Measurements from ENCODE around the gene CCDC88A.
"Not testable (repeated sequence)": the region's sequence is repeated elsewhere in the genome, so short reads cannot be mapped to it uniquely, and the experiment has no call there.

The CCDC88A gene

DNA sequence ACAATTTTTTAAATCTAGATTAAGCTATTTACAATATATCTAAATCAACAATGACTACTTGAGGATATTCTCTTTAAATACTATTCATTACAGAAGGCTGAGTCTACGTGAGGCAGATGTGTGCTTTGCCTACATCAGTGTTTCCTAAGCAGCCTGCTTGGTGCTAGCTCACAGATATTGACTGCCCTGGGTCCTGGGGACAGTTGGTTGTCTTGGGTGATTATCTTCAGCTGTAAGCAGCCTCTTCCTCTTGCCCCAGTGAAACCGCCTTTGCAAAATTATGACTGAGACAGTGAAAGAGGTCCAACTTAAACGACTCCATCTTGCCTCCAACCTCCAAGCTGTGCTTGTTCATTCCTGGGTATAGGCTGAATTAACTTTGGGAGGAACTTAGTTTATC is 39.6 kb upstream of the CCDC88A start:
- TF ChIP-seq MYC (IDR thresholded peaks at IDR 0.05; ENCODE audit: low read depth, low read length) (no peak), POLR2A (IDR thresholded peaks at IDR 0.05; ENCODE audit: extremely low read depth, insufficient read length) (no peak), CTCF (IDR thresholded peaks at IDR 0.05; ENCODE audit: low read depth, low read length) (no peak)
- TF ChIP-seq, protein P1, sequence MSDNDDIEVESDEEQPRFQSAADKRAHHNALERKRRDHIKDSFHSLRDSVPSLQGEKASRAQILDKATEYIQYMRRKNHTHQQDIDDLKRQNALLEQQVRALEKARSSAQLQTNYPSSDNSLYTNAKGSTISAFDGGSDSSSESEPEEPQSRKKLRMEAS (IDR thresholded peaks at IDR 0.05; ENCODE audit: low read depth, low read length): no peak
- H3K4me3 ChIP-seq (ENCODE audit: low read depth, low read length): no peak overlapping the region
- DNase-seq (ENCODE audit: low read depth): no peak

GRCh38 chr2:55454121-55454520 is 34.5 kb upstream of the CCDC88A start:
- no peak for DNase-seq (ENCODE audit: low read depth)
- TF ChIP-seq POLR2A (IDR thresholded peaks at IDR 0.05; ENCODE audit: extremely low read depth, insufficient read length) (no peak), MYC (IDR thresholded peaks at IDR 0.05; ENCODE audit: low read depth, low read length) (no peak)
- TF ChIP-seq, protein P1 (IDR thresholded peaks at IDR 0.05; ENCODE audit: low read depth, low read length): no peak
- no peak overlapping the region for H3K4me3 ChIP-seq (ENCODE audit: low read depth, low read length)

GRCh38 chr2:55452879-55453278 is 33.2 kb upstream of the CCDC88A start:
- no peak for DNase-seq (ENCODE audit: low read depth)
- no peak overlapping the region for H3K4me3 ChIP-seq (ENCODE audit: low read depth, low read length)
- TF ChIP-seq POLR2A (IDR thresholded peaks at IDR 0.05; ENCODE audit: extremely low read depth, insufficient read length) (no peak), MYC (IDR thresholded peaks at IDR 0.05; ENCODE audit: low read depth, low read length) (no peak), CTCF (IDR thresholded peaks at IDR 0.05; ENCODE audit: low read depth, low read length) (no peak)
- TF ChIP-seq, protein P1 (IDR thresholded peaks at IDR 0.05; ENCODE audit: low read depth, low read length): no peak

DNA sequence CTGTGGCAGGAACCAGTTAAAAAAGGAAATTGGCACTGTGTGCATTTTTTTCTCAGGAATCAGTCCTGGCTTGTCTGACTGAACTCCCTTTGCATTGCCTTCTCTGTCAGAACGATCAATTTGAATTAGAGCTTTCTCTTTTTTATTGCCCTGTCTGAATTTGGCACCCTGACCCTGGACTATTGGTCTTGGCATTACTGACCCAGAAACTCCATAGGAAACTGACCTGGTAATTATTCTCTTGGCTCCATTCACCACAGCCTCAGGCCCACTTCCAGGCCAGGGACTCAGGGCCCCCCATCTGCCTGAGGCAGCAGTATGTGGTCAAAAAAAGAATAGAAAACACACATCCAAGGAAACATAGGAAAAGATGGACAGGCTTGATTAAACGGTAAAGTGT is 32.0 kb upstream of the CCDC88A start:
- TF ChIP-seq CTCF (IDR thresholded peaks at IDR 0.05; ENCODE audit: low read depth, low read length) (no peak), POLR2A (IDR thresholded peaks at IDR 0.05; ENCODE audit: extremely low read depth, insufficient read length) (no peak), MYC (IDR thresholded peaks at IDR 0.05; ENCODE audit: low read depth, low read length) (no peak)
- TF ChIP-seq, protein P1 (IDR thresholded peaks at IDR 0.05; ENCODE audit: low read depth, low read length): no peak
- no peak for DNase-seq (ENCODE audit: low read depth)

DNA sequence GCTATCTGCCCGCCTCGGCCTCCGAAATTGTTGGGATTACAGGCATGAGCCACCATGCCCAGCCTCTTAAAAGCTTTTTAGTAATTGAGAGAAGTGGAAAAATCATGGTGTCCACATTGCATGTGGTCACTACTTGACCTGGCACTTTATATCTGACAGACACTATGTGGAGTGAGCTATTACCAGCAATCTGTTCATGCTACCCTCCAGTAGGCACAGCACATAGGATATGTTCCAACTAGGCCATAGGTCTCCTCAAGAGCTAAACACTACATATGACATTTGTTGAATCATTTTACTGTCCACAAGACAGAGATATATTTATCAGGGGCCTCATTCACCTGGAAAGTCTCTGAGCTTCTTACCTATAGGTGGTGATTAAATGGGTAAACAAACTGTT is 30.4 kb upstream of the CCDC88A start:
- H3K4me3 ChIP-seq (ENCODE audit: low read depth, low read length); DNase-seq (ENCODE audit: low read depth): not testable (repeated sequence)

More for the DNA sequence above, 32.0 kb upstream of the CCDC88A start:
- no peak overlapping the region for H3K4me3 ChIP-seq (ENCODE audit: low read depth, low read length)

DNA sequence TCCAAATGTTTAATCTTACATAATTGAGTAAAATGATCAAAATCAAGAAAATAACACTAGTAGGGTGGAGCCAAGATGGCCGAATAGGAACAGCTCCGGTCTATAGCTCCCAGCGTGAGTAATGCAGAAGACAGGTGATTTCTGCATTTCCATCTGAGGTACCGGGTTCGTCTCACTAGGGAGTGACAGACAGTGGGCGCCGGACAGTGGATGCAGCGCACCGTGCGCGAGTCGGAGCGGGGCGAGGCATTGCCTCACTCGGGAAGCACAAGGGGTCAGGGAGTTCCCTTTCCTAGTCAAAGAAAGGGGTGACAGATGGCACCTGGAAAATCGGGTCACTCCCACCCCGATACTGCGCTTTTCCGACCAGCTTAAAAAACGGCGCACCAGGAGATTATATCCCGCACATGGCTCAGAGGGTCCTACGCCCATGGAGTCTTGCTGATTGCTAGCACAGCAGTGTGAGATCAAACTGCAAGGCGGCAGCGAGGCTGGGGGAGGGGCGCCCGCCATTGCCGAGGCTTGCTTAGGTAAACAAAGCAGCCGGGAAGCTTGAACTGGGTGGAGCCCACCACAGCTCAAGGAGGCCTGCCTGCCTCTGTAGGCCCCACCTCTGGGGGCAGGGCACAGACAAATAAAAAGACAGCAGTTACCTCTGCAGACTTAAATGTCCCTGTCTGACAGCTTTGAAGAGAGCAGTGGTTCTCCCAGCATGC is 22.5 kb upstream of the CCDC88A start:
- not testable (repeated sequence) for DNase-seq (ENCODE audit: low read depth); H3K4me3 ChIP-seq (ENCODE audit: low read depth, low read length)

DNA sequence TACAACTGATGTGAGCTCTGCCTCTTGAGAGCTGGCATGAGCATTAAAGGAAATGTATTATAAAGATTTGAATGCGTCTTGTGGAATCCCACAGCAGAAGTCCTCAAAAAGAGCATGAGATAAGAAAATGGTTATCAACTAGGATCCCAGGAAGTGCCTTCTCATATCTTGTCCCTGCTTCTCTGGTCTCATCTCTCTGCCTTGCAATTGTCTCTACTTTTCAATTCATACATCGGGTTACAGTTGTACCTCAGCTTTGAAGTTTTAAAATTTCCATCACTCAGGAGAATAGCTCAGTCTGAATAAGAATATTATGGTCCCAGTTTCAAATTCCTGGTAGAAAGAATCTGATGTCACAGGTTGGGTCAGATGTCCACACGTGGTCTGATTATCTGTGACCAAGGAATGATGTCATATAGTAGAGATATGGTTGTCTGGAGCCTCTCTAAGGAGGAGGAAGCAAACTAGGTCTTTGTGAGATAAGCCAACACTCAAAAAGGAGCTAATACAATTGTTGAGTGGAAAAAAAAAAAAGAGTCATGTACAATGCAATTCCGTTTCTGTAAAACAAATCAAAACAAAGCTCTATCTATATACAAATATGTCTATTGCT is 21.7 kb upstream of the CCDC88A start:
- no peak overlapping the region for H3K4me3 ChIP-seq (ENCODE audit: low read depth, low read length)
- TF ChIP-seq CTCF (IDR thresholded peaks at IDR 0.05; ENCODE audit: low read depth, low read length) (no peak), MYC (IDR thresholded peaks at IDR 0.05; ENCODE audit: low read depth, low read length) (no peak), POLR2A (IDR thresholded peaks at IDR 0.05; ENCODE audit: extremely low read depth, insufficient read length) (no peak)
- TF ChIP-seq, protein P1 (IDR thresholded peaks at IDR 0.05; ENCODE audit: low read depth, low read length): no peak
- no peak for DNase-seq (ENCODE audit: low read depth)
